GM12801 (cell line): Measurements from ENCODE around the gene TENM4.

Source experiments
- TF ChIP-seq, protein P1 (sequence below): IDR thresholded peaks from one replicate; pipeline ENCODE4 v1.5.1; 2011; ENCODE audit warnings: control low read depth; ENCODE audit not compliant: insufficient read length; ENCODE audit errors: extremely low read depth

Gene TENM4

DNA sequence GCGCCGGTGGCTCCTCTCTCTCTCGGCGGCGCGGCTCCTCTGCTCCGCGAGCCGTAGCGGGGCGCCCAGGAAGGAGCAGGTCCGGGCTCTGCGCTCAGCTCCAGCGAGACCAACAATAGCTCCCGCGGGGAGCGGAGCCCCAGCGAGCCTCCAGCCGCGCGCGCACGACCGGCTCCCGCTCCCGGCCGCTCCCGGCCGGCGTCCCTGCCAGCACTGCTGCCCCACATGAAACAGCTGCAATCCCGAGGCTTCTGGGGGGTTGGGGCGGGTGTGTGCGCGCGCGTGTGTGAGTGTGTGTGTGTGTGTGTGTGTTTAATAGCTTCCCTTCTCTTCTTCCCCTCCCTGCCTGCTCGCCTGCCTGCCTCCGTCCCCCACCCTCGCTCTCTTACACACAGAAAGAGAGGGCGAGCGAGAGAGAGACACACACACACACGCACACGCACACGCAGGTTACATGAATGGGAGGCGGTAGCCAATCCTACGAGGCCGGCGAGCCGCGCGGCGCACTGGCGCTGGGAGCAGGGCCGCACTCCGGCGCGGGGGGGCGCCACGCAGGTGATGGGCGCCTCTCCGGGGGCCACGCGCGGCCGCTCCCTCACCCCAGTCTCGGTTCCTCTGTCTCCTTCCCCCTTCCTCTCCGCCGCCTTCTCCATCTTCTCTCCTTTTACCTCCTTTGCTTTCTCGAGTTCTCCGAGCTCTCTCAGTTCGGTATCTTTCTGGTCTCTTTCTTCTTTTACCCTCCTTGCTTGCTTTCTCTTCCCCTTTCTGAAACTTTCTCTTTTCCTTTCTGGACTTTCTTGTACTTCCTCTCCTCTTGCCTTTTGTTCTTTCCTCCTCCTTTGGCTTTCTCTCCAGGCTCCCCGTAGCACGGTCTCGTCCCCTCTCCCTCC lies at the start of gene TENM4:
TENM4 (minus strand) TSS at position 460 of the 890 bp plus-strand sequence. CDS start 371,086 bp downstream, outside the sequence.
- TF ChIP-seq, protein P1, sequence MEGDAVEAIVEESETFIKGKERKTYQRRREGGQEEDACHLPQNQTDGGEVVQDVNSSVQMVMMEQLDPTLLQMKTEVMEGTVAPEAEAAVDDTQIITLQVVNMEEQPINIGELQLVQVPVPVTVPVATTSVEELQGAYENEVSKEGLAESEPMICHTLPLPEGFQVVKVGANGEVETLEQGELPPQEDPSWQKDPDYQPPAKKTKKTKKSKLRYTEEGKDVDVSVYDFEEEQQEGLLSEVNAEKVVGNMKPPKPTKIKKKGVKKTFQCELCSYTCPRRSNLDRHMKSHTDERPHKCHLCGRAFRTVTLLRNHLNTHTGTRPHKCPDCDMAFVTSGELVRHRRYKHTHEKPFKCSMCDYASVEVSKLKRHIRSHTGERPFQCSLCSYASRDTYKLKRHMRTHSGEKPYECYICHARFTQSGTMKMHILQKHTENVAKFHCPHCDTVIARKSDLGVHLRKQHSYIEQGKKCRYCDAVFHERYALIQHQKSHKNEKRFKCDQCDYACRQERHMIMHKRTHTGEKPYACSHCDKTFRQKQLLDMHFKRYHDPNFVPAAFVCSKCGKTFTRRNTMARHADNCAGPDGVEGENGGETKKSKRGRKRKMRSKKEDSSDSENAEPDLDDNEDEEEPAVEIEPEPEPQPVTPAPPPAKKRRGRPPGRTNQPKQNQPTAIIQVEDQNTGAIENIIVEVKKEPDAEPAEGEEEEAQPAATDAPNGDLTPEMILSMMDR, result no peak

- TF ChIP-seq, protein P1, result no peak
These were observed 47.5 kb upstream of the TENM4 start for GRCh38 chr11:79488286-79488685.

GRCh38 chr11:79487412-79487811 lies 46.6 kb upstream of the TENM4 start:
- TF ChIP-seq, protein P1, result no peak

- TF ChIP-seq, protein P1, result no peak
These were observed 45.6 kb upstream of the TENM4 start for GRCh38 chr11:79486242-79486984.

DNA sequence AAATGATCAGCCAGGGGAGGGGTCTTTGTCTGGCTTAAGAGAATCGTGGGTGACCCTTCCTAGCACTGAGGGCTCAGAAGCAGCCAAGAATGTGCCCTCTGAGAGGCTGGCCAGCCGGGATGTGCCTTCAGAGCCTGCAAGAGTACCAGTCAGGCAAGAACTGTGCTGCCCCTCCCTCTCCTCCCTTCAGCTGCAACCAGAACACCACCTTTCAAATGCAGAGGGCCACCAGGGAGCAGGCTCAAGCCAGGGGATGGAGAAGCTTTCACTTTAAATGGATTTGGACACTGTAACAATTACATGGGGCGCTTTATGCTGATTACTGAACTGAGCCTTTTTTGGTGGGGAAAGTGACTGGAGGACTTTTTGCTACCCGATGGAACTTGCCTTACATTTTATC lies 44.9 kb upstream of the TENM4 start:
- TF ChIP-seq, protein P1, result no peak

- TF ChIP-seq, protein P1, result no peak
These were observed 44.0 kb upstream of the TENM4 start for GRCh38 chr11:79484872-79485271.

- TF ChIP-seq, protein P1, result no peak
These were observed 42.0 kb upstream of the TENM4 start for GRCh38 chr11:79482800-79483199.
